GM18519 (cell line): Measurements from ENCODE around the gene IL10RA.
"Not testable (repeated sequence)": the region's sequence is repeated elsewhere in the genome, so short reads cannot be mapped to it uniquely, and the experiment has no call there.

Experiments
- ATAC-seq: cut with Tn5 transposase; IDR thresholded peaks from one replicate; pipeline ENCODE4 v1.9.1; 2021; ENCODE audit warnings: mild to moderate bottlenecking, moderate library complexity; ENCODE audit not compliant: unreplicated experiment, low FRiP score

Gene IL10RA

DNA sequence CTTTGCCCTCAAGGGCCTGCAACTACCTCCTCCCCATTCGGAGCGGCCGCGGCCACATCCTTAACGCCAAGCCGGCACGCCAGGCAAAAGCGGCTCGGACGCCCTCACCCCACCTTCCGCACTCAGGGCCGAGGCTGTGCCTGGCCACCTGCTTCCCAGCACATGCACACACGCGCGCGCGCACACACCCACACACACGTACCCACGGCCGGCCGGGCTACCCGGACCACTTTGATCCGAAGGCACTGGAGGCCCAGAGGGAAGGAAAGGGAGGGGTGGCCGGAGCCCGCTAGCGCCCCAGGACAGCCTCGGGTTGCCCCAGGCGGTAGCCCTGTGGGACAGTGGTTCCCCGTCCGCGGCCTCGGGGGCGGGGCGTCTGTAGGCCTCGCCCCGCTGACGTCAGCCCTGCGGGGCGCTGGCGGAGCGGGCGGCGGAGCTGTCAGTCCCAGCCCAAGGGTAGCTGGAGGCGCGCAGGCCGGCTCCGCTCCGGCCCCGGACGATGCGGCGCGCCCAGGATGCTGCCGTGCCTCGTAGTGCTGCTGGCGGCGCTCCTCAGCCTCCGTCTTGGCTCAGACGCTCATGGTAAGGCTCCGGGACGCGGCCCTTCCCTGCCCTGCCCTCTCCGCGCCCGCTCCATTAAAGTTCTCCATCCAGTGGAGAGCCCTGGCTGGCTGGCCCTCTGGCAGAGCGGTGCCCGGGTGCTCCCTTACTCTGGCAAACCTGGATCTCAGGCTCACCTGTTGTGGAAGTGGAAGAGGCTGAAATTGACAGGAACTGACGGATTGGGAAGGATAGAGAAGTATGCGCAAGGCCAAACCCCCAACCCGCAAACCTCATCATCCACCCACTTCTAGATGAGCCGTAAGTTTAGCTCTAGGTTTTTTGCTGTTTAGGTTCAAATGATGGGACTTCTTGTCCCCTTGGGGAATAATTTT lies at the start of gene IL10RA:
TSS of gene IL10RA (plus strand) at position 442 of the 935 bp plus-strand sequence. CDS start at position 516, 74 bp downstream.
- ATAC-seq, result peak; percentile 77

GRCh38 chr11:117936973-117937372 lies 49.2 kb upstream of the IL10RA start:
- no peak for ATAC-seq

DNA sequence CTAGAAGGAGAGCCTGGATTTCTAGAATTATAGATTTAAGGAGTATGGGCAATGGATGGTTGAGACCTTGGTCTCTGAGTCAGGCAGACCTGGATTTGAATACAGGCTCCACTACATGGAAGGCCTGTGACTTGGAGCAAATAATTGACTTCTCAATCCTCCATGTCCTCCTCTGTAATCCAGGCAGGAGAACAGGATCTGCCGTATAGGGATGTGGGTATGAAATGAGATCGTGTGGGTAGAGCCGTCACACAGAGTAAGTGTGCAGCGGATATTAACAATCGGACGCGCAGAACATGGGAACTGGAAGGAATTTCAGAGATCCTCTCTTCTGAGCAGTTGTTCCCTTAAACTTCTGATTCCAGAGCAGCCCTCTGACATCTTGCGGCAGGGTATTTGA lies 45.5 kb upstream of the IL10RA start:
- ATAC-seq, result no peak

DNA sequence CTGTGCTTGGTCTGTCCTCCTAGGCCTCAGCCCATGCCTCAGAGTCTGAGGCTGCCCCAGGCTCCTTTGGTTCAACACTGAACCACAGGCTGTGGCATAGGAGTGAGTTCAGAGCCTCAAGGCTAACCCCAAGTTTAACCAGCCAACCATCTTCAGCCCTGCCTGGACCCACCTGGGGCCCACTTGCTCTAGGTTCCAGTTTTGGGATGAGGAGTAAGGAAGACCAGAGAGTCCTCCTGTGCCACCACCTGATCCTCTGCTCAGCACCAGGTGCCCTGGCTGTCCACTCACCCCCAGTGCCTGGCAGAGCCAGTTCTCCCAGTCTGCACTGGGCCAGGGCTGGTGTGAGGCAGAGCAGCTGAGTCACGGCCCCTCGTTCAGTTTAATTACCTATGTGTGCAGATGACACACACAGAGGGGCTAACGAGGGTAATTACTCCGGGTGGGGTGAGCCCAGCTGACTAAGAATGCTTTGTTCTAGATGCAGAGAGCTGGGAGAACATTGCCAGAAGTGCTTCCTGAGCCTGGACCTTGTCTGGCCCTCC lies 45.0 kb upstream of the IL10RA start:
- no peak for ATAC-seq

DNA sequence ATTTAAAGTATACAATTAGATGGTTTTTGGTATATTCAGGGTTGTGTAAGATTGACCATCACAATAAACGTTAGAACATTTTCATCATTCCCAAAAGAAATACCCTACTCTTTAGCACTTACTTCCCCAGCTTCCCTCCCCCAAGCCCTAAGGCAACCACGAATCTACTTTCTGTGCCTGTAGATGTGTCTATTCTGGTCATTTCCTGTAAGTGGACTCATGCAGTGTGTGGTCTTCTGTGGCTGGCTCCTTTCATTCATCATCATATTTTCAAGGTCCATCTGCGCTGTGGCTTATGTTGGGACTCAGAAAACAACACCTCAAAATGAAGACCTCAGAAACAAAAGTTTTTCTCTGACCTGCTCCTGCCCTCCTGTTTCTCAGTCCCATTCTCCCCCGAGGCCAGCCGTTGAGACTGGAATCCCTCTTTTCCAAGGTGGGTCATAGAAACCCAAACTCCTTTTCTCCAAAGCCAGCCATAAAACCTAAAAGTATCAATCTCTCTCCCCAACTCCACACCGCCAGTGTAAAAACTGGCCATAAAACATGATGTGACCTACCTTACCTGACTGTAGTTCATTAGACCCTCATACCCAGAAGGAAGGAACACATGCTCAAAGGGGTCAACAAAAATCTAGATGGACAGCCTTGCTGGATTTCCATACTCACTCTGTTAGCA lies 44.1 kb upstream of the IL10RA start:
- no peak for ATAC-seq

- no peak for ATAC-seq
Observed at GRCh38 chr11:117944554-117944953, 41.6 kb upstream of the IL10RA start.

DNA sequence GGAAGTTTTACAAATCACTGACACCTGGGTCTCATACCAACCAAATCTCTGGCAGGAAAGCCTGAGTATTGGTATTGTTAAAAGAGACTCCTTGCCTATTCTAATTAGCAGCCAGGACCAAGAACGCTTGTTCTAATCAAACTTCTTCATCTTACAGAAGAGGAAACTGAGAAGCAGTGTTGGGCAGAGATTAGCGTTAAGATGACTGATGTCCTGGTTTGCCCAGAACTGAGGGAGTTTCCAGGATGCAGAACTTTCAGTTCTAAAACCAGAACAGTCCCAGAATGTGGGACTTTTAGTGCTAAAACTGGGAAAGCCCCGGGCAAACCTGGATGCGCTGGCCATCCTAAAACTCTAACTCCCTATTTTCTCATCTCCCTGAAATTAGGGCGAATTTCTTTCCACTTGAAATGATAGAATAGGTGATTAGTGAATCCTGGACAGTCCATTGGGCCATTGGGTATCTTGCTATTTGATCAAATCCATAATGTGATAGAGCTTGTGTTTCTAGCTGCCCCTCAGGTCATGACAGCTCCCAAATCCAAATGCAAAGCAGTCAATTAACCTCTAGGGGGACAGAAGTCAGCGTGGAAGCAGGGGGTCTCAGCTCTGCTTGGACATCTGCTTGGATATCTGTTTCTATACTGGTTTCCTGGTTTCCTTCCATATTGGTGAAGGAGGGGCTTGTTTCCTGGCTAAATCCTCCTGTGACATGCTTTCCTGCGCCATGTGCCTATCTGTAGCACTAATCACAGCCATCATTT lies 41.0 kb upstream of the IL10RA start:
- no peak for ATAC-seq

DNA sequence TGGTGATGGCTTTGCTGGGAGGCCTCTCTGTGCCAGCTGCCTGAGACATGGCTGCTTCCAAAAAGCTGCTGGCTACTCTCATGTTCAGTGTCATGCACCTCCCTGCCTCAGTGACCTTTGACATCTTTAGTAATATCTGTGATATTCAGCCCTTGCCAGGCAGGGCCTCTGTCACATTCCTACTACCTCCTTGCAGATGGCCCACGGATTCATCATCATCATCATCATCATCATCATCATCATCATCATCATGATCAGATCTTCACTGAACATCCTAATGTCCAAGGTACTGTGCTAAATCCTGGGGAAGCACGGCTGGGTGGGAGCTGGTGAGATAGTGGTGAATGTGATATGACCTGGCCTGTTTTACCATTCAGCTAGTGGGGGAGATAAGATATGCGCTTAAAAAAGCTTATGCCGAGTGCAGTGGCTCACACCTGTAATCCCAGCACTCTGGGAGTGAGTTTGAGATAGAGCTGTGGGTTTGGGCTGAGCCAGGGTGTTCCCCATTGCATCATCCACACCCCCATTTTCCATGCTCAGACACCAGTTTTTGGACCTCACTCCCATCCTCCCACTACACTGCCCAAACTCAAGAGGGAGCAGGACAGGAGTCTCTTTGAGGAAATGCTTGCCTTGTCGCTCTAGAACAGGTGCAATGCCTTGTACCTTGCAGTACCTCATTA lies 39.9 kb upstream of the IL10RA start:
- no peak for ATAC-seq

- no peak for ATAC-seq
Observed at GRCh38 chr11:117946842-117947526, 39.2 kb upstream of the IL10RA start.

GRCh38 chr11:117947751-117948150 lies 38.4 kb upstream of the IL10RA start:
- ATAC-seq, result not testable (repeated sequence)

GRCh38 chr11:117948466-117948865 lies 37.7 kb upstream of the IL10RA start:
- not testable (repeated sequence) for ATAC-seq

DNA sequence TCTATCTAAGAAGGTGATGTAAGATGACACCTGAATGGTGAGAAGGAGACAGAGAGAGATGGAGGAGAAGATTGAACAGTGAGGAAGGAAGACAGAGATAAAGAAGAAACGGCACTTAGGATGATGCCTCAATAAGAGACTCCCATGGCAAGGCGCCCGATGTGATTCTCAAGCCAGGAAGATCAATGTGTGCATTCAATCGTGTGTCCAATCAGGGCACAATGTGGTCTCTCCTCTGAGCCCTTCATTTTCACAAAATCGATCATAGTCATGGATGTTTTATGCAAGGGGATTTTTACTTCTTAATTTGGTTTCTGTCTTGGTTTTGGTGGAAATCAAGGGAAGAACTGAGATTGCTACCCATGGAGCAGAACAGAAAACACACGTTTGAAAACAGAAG lies 37.1 kb upstream of the IL10RA start:
- ATAC-seq, result no peak

- ATAC-seq, result no peak
Observed at GRCh38 chr11:117950301-117950700, 35.9 kb upstream of the IL10RA start.

DNA sequence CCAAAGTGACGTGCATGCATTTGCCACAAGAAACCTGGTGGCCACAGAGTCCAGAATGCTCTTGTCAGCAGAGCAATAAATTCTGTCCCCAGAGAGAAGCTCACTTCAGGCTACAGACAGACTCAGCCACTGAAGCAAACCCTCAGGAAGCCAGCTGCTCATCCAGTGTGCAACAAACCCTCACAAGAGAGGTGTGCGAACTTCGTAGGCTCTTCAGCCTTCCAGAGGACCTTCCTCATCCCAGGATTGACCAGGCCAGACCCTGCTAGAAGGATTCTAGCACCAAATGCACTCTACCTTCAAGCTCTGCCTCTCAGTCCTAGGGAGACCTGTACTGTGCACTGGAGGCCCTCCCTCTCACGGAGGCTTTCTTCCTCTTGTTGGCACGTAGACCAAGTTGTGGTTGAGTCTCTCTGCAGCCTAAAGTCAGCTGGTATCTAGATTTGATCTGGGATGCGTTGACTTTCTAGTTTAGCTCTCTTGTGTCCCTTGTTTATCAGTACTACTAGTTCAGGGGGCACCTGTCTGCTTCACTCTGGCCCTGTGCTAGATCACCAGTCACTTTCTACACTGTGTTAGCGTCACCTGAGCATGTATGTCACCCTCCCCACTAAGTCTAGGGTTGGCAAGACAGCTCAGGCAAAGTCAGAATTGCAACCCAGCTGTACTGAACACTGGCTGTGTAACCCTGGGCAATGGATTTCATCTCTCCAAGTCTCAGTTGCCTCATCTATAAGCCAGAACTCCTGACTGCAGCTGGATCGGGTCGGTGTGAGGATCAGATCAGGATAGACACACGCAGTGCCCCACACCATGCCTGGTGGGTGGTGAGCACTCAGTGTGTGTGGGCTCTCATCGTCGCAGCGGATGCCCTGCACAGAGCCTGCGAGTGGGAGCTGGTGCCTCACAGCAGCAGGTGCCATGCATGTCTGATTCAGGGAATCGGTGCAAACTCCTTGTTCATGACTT lies 34.9 kb upstream of the IL10RA start:
- no peak for ATAC-seq

GRCh38 chr11:117953024-117953671 lies 33.0 kb upstream of the IL10RA start:
- ATAC-seq, result no peak

DNA sequence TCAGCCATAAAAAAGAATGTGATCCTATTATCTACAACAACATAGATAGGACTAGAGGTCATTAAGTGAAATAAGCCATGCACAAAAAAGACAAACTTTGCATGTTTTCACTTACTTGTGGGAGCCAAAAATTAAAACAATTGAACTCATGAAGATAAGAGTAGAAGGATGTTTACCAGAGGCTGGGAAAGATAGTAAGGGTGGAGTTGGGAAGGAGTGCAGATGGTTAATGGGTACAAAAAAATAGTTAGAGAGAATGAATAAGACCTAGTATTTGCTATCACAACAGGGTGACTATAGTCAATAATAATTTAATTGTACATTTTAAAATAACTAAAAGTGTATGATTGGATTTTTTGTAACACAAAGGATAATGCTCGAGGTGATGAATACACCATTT lies 27.2 kb upstream of the IL10RA start:
- no peak for ATAC-seq

- ATAC-seq, result no peak
Observed at GRCh38 chr11:117959438-117960149, 26.6 kb upstream of the IL10RA start.
